ENCODE data around the gene NOP53. TPM values are rescaled to one million over a fixed set of nuclear protein-coding genes. Genes with fewer than 3 reads are reported as not detected.
A peak's percentile ranks its signal among the peaks of the same experiment; 100 is the strongest.

Gene NOP53
- total RNA-seq, 1 experiment from 2014 or later: 146 TPM

GRCh38 chr19:47707135-47707925 lies 38.0 kb upstream of the NOP53 start:
- H3K9me3 ChIP-seq (ENCODE audit: low read depth, low read length, poor library complexity, severe bottlenecking): no peaks in the 10 kb centered on the region
- H3K27ac ChIP-seq (ENCODE audit: low read depth, low read length, poor library complexity, severe bottlenecking): no peak overlapping the region
- intact Hi-C loops (cut with micrococcal nuclease; ENCODE audit: unreplicated experiment): loop anchor here (1.0 to 5.0 kb wide), 2 partner anchors 271 to 410 kb away; no protein-coding TSS in a partner anchor
- TF ChIP-seq CTCF (conservative IDR thresholded peaks at IDR 0.05; ENCODE audit: low read depth, low read length) (peak; percentile 81), EZH2 (IDR thresholded peaks at IDR 0.05; ENCODE audit: borderline replicate concordance, low read depth, low read length, poor library complexity, severe bottlenecking) (no peak)
- CTCF ChIA-PET: interaction anchor here (0.5 to 2.3 kb wide), 10 partner anchors 9 to 576 kb away, joined by 3 to 42 read pairs (median 4); no protein-coding TSS in a partner anchor
- peak; percentile 86 for DNase-seq (ENCODE audit: low spot score)
- no TSS peak for BruUV-seq (replicated peaks)
- no peaks in the 10 kb centered on the region for H3K36me3 ChIP-seq (ENCODE audit: insufficient read depth, low read length, poor library complexity, severe bottlenecking)
- H3K27me3 ChIP-seq (replicated peaks; ENCODE audit: insufficient read depth, low read depth, low read length, poor library complexity): no peaks in the 10 kb centered on the region
- H3K4me3 ChIP-seq (ENCODE audit: low read depth, low read length, poor library complexity, severe bottlenecking): no peak overlapping the region
- POLR2A ChIA-PET (ENCODE audit: low non-redundant PET): interaction anchor here (0.5 kb wide), 1 partner anchor 91 kb away, joined by 6 read pairs; no protein-coding TSS in a partner anchor
- peaks cover 6% of the 10 kb centered on the region for H3K4me1 ChIP-seq (ENCODE audit: insufficient read depth, low read length, poor library complexity, severe bottlenecking)

- no peaks in the 10 kb centered on the region for H3K36me3 ChIP-seq (ENCODE audit: insufficient read depth, low read length, poor library complexity, severe bottlenecking)
- POLR2A ChIA-PET (ENCODE audit: low non-redundant PET): no interaction called here
- BruUV-seq (replicated peaks): no TSS peak
- TF ChIP-seq EZH2 (IDR thresholded peaks at IDR 0.05; ENCODE audit: borderline replicate concordance, low read depth, low read length, poor library complexity, severe bottlenecking) (no peak), CTCF (conservative IDR thresholded peaks at IDR 0.05; ENCODE audit: low read depth, low read length) (no peak)
- CTCF ChIA-PET: interaction anchor here (1.8 kb wide), 1 partner anchor 32 kb away, joined by 17 read pairs; no protein-coding TSS in a partner anchor
- H3K4me1 ChIP-seq (ENCODE audit: insufficient read depth, low read length, poor library complexity, severe bottlenecking): no peaks in the 10 kb centered on the region
- DNase-seq (ENCODE audit: low spot score): no peak
- H3K27me3 ChIP-seq (replicated peaks; ENCODE audit: insufficient read depth, low read depth, low read length, poor library complexity): no peaks in the 10 kb centered on the region
- no peak overlapping the region for H3K4me3 ChIP-seq (ENCODE audit: low read depth, low read length, poor library complexity, severe bottlenecking)
- H3K27ac ChIP-seq (ENCODE audit: low read depth, low read length, poor library complexity, severe bottlenecking): no peak overlapping the region
- H3K9me3 ChIP-seq (ENCODE audit: low read depth, low read length, poor library complexity, severe bottlenecking): peaks cover 3% of the 10 kb centered on the region
- intact Hi-C loops (cut with micrococcal nuclease; ENCODE audit: unreplicated experiment): loop anchor here (5.0 kb wide), 1 partner anchor 76 kb away; no protein-coding TSS in a partner anchor
Observed at GRCh38 chr19:47711652-47712242, 33.6 kb upstream of the NOP53 start.

- no peak within 1 kb of the TSS for H3K27ac ChIP-seq (ENCODE audit: low read depth, low read length, poor library complexity, severe bottlenecking)
- H3K36me3 ChIP-seq (ENCODE audit: insufficient read depth, low read length, poor library complexity, severe bottlenecking): no peaks in the 10 kb centered on the region
- POLR2A ChIA-PET (ENCODE audit: low non-redundant PET): no interaction called here
- no peaks in the 10 kb centered on the region for H3K27me3 ChIP-seq (replicated peaks; ENCODE audit: insufficient read depth, low read depth, low read length, poor library complexity)
- peak; percentile 69 for DNase-seq (ENCODE audit: low spot score)
- H3K4me3 ChIP-seq (ENCODE audit: low read depth, low read length, poor library complexity, severe bottlenecking): peak within 1 kb of the TSS; percentile 46
- no peaks in the 10 kb centered on the region for H3K4me1 ChIP-seq (ENCODE audit: insufficient read depth, low read length, poor library complexity, severe bottlenecking)
- CTCF ChIA-PET: interaction anchor here (0.5 to 1.8 kb wide), 13 partner anchors 10 to 285 kb away, joined by 3 to 17 read pairs (median 4); no protein-coding TSS in a partner anchor
- peaks cover 3% of the 10 kb centered on the region for H3K9me3 ChIP-seq (ENCODE audit: low read depth, low read length, poor library complexity, severe bottlenecking)
- intact Hi-C loops (cut with micrococcal nuclease; ENCODE audit: unreplicated experiment): loop anchor here (1.0 to 5.0 kb wide), 2 partner anchors 30 to 74 kb away; no protein-coding TSS in a partner anchor
- no TSS peak for BruUV-seq (replicated peaks)
- TF ChIP-seq EZH2 (IDR thresholded peaks at IDR 0.05; ENCODE audit: borderline replicate concordance, low read depth, low read length, poor library complexity, severe bottlenecking) (no peak), CTCF (conservative IDR thresholded peaks at IDR 0.05; ENCODE audit: low read depth, low read length) (peak; percentile 89)
Observed at GRCh38 chr19:47713046-47714021, 32.0 kb upstream of the NOP53 start, which contains the start of gene EHD2. TSS of gene EHD2 (plus strand) at chr19:47713422. CDS start at chr19:47716613, 3,191 bp downstream.
